GM19240 (cell line): ENCODE results near the gene HLA-E.
"Not testable (repeated sequence)": the region's sequence is repeated elsewhere in the genome, so short reads cannot be mapped to it uniquely, and the experiment has no call there.

ENCODE experiments used
- DNase-seq: peaks from one replicate; pipeline ENCODE4 v3.0.0; 2011; ENCODE audit warnings: low spot score; ENCODE audit not compliant: insufficient read length

HLA-E gene

DNA sequence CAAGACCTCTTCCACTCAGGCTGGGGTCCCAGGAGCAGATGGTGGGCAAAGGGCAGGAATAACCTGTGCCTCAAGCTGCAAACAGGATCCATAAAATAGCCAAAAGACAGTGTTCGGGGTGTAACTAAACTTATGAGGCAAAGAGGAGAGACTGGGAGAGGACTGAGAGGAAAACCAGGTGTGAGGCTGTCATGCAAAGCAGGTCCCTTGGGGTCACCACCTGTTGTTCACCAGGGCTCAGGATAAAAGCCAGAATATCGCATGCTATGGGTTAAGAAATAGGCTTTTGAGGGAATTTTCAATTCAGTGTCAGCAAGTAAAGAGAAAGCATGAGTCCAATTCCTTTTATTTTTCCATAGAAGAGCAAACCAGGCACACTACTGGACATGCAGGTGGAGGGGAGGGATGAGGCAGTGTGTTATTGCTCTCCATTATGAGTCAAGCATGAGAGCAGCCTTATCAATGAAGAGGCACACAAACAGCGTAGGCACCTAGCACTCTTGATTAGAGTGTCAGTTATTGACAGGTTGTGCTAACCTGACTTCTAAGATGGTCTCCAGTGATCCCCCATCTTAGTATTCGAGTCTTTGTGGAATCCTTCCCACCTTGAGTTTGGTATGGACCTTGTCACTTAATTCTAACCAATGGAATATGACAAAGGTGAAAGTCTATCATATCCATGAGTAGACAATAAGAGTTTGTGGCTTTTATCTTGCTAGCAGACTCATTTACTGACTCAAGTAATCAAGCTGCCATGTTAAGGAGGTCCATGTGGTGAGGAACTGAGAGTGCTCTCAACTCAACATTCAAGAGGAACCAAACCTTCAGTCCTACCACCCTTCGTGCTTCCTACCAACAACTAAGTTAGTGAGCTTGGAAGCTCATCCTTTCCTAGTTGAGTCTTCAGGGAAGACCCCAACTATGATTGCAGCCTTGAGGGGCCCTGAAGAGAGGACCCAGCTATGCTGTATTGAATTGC lies 18.8 kb downstream of the HLA-E start:
- no peak for DNase-seq

DNA sequence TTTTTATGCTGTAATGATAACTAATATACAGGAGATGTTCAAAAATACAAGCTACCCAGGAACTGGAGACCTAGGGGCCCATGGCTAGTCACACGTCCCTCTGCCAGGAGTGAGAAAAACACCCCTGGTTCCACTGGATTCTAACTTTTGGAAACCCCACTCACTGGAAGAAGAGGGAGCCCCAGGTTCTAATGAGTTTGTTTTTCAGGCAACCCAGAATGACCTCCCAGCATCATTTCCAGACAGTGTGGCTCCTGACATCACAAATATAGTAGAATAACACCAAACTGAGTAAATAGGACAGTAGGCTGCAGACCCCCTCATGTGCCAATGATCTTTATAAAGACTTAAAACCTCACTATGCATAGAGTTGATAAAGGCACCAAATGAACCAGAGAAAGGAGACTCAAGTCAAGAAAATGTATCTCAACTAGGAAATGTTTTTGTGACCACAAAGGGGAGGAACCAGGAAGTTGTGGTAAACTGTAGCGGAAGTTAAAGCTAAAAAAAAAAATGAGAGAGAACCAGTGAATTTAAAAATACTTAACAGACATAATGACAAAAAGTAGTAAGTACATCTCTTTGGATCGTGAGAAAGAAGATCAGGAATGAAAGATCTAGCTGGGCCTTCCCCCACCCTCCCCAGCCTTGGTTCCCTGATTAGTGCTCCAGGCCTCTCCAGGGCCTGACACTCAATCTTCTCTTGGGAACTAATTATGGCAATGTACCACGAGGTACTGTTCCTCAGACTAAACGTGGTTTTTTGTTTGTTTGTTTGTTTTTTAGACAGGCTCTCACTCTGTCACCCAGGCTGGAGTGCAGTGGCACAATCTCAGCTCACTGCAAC lies 19.8 kb downstream of the HLA-E start:
- DNase-seq, result no peak

DNA sequence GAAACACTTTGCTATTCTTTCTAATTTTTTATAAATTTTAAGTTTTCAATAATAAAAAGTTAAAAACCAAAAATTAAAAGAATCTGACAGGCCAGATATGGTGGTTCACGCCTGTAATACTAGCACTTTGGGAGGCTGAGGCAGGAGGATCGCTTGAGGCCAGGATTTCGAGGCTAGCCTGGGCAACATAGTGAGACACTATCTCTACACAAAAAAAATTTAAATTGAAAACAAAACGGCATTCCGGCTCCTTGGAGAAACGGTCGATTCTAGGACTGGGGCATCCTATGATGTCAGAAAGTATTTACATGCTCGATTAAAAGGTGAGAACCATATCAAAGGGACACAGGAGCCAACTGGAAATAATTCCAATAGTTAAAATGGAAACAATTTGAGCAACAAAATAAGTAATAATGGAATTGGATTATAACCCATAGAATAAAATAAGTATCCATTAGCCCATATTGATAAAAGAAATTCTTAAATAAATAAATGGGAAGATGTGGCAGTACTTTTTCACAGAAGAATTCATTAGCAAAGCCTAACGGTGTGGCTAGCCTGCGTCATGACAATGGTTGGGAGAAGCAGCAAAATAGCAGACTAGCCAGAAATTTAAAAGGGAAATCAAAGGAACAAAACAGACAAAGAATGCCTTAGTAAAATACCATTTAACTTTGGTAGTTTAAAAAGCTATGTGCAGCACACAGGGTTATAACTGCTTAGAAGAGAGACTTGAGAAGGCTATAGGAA lies 21.3 kb downstream of the HLA-E start:
- no peak for DNase-seq

DNA sequence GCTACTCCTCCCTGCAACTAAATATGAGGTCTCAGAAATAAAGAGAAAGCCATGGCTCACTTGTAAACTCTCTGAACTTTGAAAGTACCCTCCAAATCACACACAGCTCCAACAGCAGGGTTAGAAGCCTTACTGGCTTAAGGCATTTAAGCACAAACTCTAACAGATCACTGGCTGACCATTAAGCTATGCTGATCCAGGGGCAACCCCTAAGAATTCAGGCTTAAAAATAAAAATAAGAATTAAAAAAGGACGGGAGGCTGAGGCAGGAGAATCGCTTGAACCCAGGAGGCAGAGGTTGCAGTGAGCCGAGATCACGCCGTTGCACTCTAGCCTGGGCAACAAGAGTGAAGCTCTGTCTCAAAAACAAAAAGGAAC lies 21.8 kb downstream of the HLA-E start:
- no peak for DNase-seq

DNA sequence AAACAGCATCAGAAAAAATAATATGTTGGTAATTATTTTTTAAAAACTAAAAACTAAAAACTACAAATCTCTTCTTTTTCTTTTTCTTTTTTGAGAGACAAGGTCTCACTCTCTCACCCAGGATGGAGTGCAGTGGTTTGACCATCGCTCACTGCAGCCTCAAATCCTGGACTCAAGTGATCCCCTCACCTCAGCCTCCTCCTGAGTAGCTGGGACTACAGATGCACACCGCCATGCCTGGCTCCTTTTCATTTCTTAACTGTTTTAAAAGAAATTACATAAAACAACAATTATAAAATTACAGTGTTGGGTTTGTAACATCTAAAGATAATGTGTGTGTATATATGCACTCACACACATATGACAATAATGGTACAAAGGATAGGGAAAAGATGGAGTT lies 24.1 kb downstream of the HLA-E start:
- no peak for DNase-seq

DNA sequence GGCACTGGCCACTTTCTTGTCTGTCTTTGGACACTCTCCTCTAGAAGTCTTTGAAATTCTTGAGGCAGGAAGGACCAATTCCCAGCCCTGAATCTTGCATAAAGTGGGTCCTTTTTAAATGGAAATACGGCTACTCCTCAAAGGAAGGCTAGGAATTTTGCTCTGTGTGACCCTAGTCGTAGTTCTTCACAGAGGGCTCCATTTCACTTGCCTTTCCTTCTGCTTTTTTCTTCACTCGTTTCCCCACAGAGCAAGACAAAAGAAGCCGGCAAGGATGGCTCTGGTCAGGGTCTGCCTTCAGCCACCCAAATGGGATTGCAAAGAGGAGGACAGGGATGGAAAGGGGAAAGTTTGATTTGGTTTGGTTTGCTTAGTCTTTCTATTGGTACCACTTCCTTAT lies 25.8 kb downstream of the HLA-E start:
- no peak for DNase-seq

DNA sequence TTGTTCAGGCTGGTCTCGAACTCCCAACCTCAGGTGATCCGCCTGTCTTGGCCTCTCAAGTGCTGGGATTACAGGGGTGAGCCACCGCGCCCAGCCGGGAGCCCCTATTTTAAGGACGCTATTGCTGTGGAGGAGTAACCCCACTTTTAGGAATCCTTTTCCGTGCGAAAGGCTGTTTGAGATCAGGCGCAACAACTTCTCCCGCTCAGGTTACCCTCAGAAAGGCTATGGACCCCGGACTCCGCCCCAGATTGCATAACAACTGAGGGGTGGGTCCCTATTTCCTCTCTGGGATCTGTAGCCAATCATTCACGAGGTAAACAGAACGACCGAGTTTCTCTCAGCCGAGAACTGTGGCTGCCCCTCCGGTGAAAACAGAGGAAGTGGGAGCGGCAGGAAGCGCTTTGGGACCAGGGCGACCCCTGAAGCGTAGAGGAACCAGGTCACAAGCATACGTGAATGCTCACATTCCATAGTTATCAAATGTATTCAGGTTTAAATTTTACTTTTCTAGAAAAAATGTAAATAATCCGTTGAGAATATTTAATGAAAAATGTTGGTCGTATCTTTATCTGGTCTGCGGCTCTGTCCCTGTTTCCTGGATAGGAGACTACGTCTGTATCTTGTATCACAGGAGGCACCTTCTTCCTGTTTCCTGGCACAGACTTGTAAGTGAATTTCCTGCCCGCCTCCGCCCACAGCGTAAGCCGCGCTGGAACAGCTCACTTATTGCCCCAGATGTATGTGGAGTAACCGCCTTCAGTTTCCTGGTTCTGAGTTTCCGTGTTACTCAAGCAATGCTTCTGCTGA lies 26.8 kb downstream of the HLA-E start:
- DNase-seq, result no peak

DNA sequence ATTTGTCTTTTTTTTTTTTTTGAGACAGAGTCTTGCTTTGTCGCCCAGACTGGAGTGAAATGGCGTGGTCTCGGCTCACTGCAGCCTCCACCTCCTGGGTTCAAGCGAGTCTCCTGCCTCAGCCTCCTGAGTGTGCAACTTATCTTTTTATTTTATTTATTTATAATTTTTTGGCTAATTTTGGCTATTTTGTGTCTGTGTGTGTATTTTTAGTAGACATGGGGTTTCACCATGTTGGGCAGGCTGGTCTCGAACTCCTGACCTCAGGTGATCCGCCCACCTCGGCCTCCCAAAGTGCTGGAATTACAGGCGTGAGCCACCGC lies 27.4 kb downstream of the HLA-E start:
- not testable (repeated sequence) for DNase-seq

DNA sequence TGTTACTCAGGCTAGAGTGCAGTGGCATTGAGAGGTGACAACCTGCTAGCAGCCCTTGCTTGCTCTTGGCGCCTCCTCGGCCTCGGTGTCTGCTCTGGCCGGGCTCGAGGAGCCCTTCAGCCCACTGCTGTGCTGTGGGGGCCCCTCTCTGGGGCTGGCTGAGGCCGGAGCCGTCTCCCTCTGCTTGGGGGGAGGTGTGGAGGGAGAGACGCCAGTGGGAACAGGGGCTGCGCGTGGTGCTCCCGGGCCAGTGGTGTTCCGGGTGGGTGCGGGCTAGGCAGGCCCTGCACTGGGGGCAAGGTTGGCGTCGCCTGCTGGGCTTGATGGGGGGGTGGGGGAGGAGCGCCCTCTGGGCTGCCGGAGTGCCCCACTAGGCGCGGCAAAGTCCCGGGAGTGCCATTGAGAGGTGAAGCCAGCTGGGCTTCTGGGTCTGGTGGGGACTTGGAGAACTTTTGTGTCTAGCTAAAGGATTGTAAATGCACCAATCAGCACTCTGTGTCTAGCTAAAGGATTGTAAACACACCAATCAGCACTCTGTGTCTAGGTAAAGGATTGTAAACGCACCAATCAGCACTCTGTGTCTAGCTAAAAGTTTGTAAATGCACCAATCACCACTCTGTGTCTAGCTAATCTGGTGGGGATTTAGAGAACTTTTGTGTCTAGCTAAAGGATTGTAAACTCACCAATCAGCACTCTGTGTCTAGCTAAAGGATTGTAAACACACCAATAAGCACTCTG lies 28.6 kb downstream of the HLA-E start:
- DNase-seq, result not testable (repeated sequence)

DNA sequence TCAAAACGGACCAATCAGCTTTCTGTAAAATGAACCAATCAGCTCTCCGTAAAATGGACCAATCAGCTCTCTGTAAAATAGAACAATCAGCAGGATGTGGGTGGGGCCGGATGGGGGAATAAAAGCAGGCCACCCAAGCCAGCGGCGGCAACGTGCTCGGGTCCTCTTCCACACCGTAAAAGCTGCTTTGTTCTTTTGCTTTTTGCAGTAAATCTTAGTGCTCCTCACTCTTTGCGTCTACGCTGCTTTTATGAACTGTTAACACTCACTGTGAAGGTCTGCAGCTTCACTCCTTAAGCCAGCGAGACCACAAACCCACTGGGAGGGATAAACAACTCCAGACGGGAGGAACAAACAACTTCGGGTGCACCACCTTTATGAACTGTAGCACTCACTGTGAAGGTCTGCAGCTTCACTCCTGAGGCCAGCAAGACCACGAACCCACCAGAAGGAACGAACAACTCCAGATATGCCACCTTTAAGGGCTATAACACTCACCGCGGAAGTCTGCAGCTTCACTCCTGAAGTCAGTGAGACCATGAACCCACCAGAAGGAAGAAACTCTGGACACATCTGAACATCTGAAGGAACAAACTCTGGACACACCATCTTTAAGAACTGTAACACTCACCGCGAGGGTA lies 29.3 kb downstream of the HLA-E start:
- not testable (repeated sequence) for DNase-seq

DNA sequence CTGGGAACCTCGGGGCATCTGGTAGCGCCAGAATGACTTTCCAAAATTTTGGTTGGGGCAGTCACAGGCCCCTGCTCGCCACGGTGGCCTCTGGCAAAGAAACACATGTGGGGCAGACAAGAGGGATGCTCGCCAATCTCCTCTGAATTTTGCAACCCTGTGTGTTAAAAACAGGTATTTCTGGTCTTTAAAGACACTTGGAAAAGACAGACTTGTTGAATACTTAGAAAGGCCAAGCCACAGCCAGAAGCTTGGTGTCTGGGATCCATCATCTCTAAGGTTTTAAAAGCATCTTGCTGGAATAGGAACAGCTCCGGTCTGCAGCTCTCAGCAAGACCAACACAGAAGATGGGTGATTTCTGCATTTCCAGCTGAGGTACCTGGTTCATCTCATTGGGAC lies 31.2 kb downstream of the HLA-E start:
- no peak for DNase-seq

DNA sequence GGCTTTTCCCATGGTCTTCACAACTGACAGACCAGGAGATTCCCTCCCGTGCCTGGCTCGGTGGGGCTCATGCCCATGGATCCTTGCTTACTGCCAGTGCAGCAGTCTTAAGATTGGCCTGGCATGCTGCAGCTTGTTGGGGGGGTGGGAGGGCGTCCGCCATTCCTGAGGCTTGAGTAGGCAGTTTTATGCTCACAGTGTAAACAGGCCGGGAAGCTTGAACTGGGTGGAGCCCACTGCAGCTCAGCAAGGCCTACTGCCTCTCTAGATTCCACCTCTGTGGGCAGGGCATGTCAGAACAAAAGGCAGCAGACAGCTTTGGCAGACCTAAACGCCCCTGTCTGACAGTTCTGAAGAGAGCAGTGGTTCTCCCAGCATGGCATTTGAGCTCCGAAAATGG lies 31.8 kb downstream of the HLA-E start:
- DNase-seq, result not testable (repeated sequence)

DNA sequence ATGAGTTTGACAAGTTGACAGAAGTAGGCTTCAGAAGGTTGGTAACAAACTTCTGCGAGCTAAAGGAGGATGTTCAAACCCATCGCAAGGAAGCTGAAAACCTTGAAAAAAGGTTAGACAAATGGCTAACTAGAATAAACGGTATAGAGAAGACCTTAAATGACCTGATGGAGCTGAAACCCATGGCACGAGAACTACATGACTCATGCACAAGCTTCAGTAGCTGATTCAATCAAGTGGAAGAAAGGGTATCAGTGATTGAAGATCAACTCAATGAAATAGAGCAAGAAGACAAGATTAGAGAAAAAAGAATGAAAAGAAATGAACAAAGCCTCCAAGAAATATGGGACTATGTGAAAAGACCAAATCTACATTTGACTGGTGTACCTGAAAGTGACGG lies 32.6 kb downstream of the HLA-E start:
- not testable (repeated sequence) for DNase-seq

DNA sequence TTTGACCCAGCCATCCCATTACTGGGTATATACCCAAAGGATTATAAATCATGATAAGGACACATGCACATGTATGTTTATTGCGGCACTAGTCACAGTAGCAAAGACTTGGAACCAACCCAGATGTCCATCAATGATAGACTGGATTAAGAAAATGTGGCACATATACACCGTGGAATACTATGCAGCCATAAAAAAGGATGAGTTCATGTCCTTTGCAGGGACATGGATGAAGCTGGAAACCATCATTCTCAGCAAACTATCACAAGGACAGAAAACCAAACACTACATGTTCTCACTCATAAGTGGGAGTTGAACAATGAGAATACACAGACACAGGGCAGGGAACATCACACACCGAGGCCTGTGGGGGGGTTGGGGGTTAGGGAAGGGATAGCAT lies 37.1 kb downstream of the HLA-E start:
- DNase-seq, result not testable (repeated sequence)

DNA sequence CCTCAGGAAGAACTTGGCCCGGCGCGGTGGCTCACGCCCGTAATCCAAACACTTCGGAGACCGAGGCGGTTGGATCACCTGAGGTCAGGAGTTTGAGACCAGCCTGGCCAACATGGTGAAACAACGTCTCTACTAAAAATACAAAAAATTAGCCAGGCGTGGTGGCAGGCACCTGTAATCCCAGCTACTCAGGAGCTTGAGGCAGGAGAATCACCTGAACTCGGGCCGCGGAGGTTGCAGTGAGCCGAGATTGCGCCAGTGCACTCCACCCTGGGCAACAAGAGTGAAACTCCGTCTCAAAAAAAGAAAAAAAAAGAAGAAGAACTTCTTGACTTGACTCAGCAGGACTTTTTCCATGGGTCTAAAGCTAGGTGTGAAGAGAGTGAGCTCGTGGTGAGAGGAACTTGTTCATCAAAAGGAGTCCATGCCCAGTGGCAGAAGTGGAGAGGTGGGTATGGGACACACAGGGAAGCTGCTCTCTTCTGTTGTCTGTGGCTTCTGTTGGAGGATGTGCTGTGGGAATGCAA lies 40.1 kb downstream of the HLA-E start:
- DNase-seq, result not testable (repeated sequence)

DNA sequence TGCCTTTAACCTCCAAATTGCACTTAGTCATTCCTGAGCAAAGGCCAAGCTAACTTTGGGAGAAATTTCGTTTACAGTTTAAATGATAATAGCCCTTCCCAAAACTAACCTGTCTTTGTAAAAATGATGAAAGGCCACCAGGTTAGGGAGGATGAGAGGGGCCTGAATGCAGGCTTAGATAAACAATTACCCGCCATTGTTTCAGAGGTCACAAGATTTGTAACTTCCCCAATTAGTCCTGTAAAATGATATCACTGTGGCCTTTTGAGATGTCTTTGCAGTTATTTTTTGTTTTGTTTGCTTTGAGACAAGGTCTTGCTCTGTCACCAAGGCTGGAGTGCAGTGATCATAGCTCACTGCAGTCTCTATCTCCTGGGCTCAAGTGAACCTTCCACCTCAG lies 40.7 kb downstream of the HLA-E start:
- DNase-seq, result no peak

DNA sequence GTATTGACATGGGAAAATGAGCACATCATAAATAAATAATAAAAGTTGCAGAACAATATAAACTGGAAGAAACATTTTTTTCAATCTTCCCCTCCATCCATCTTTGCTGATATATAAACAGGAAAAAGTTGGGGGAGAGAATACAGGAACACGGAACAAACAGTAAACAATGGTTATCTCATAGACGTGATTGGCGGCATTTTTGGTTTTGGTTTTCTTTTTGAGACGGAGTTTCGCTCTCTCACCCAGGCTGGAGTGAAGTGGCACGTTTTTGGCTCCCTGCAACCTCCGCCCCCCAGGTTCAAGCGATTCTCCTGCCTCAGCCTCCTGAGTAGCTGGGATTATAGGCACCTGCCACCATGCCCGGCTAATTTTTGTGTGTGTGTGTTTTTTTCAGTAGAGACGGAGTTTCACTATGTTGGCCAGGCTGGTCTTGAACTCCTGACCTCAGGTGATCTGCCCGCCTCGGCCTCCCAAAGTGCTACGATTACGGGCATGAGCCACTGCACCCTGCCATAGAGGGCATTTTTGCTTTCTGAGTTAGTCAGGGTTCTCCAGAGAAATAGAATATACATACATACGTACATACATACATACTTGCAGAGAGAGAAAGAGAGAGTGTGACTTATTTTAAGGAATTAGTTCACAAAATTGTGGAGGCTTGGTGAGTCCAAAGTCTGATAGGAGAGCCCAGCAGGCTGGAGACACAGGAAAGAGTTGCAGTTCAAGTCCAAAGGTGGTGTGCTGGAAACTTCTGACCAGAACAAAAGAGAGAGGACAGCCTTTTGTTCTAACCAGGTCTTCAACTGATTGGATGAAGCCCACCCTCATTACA lies 44.4 kb downstream of the HLA-E start:
- no peak for DNase-seq

DNA sequence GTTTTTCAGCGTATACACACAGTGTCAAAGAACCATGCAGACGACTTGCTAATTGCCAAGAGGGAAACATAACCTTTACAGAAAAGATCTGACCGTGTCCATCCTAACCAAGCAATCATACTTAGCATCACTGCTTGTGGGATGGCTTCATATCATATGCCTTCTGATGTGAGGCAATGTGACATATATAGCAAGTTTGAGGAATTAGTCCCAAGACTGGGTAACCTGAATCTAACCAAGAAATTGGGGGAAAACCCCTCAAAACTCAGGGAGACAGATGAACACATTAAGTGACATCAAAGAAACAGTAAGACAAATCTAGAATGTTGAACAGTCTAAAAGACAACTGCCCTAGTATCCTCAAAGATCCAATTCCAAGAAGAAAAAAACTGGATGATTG lies 48.6 kb downstream of the HLA-E start:
- no peak for DNase-seq
